GM21515 (cell line): Measurements from ENCODE around the gene LRCOL1.

Experiments
- ATAC-seq: cut with Tn5 transposase; IDR thresholded peaks from one replicate; pipeline ENCODE4 v1.9.1; 2021; ENCODE audit not compliant: unreplicated experiment

LRCOL1 gene

DNA sequence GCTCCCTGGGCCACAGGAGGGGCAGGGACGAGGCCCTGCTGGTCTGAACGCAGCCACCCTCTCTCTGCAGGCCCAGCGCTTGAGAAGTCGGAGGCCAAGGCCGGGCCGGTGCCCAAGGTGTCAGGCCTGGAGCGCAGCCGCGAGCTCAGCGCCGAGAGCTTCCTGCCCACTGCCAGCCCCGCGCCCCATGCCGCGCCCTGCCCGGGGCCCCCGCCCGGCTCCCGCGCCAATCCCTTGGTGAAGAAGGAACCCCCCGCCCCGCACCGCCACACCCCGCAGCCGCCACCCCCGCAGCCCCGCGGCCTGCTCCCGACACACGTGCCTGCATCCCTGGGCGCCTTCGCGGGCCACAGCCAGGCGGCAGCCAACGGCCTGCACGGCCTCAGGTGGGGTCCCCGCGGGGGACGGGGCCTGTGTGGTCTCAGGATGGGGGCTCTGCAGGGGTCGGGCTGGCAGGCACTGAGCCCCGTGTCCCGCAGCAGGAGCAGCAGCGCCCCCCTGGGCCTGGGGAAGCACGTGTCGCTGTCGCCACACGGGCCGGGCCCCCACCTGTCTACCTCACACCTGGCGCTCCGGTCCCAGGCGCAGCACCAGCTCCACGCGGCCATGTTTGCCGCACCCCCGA is 40.4 kb downstream of the LRCOL1 start:
- ATAC-seq = no peak

DNA sequence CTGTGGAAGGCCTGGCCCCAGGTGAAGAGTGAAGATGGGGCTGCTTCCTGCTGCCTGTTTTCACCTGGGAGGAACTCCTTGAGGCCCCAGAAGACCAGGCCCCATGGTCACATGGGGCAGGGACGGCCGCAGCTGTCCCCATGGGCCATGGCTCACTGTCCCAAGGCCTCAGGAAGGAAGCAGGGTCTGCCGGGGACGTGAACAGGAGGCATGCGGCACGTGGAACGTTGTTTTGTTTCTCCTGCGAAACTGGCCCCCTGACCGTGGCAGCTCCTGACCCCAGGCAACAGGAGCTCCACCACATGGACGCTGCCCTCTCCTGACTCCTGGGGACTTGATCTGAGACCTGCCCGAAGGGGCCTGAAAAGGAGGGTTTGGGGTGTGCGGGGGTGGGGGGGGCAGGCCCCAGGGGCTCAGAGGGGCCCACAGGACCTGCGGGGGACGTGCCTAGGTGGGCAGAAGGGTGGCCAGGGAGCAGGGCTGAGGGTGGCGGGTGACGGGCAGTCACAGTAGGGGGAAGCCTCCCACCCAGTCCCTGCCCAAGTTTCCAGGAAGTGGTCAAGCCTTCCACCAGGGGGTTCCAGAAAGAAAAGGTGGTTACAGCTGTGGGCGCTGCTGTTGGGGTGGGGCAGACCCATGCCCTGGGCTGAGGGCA is 41.4 kb downstream of the LRCOL1 start:
- ATAC-seq = no peak

DNA sequence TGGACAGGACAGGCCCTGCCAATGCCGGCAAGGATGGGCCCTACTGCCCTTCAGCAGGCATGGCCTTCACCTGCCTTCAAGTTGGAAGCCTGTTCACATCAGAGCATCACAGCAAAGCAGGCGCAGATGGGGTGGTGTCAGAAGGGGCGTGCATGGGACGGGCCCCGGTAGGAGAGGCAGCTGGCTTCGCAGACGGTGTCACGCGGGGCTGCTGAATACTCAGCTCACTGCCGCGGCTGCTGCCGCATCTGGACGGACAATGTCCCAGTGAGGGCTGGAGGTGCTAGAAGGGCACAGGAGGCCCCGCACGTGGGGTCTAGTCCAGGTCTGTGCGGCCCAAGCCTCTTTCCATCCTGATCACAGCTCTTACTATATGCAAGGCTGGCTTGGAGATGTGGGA is 42.1 kb downstream of the LRCOL1 start:
- no peak for ATAC-seq

DNA sequence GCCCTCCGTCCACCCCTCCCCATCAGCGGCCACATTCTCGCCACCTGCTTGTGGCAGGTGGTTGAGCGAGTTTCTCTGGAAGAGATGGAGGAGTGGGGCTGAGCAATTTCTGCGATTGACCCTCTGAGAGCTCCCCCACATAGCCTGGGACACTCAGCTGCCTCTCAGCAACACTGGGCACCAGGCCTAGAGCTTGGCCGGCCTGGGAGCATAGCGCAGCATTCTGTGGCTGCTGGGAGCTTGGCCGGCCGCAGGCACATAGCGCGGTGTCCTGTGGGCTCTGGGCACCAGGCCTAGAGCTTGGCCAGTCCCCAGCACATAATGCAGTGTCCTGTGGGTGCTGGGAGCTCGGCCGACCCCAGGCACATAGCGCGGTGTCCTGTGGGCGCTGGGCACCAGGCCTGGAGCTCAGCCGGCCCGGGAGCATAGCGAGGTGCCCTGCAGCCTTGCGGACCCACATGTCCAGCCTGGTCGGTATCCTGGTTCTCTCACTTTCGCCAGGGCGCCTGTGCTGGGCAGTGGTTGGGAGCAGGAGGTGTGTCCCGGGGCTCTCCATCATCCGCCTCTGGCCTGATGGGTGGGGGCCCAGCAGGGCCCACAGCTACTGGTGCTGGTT is 43.8 kb downstream of the LRCOL1 start:
- ATAC-seq = no peak

DNA sequence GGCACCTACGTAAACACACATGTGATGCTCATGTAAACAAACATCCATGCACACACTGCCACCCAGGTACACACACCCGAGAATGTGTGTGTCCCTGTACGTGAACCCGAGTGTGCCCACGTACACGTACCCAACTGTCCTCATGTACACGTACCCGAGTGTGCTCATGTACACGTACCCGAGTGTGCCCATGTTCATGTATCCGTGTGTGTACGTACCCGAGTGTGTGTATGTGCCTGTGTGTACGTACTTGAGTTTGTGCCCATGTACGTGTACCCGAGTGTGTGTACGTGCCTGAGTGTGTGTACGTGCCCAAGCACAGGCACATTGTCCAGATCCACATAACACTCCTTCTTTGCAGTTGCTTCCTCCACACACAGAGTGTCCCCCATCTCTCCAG is 45.0 kb downstream of the LRCOL1 start:
- no peak for ATAC-seq

DNA sequence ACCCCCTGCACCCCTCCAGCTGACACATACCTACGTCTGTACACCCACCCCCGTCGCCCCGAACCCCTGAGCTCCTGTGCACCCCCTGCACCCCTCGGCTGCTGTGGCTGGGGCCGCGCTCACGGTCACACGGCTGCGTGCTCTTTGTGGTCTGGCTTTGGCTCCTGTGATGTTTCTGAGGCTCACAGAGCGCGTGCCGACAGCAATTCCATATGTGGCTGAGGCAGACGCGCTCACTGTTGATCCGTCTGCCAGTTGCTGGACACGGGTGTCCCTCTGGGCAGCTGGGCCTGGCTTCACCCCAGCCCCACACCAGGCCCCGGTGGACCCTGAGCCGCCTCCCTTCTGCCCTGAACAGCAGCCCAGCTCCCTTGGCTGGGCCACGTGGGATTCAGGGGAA is 46.5 kb downstream of the LRCOL1 start:
- no peak for ATAC-seq

DNA sequence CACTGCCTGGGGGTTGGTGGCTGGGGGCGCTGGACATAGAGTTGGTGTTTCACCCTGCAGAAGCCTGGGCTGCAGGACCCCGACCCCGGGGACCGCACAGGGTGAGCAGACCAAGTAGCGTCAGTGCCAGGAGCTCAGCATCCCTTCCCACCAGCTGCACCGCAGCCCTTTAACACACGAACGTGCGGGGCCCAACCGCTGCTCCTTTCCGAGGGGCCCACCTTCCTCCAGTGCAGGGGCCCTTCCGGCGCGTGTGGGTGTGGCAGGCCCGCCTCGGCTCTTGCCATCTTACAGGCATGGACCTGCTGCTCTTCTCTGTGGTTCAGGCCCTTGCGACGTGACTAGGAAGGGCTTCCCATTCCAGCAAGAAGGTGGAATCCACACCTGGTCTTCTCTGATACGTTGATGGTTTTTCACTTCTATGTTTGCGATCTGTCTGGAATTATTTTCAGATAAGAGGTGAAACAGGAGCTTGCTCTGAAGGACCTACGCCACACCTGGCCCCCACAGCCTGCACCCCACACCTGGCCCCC is 47.8 kb downstream of the LRCOL1 start:
- ATAC-seq = no peak

DNA sequence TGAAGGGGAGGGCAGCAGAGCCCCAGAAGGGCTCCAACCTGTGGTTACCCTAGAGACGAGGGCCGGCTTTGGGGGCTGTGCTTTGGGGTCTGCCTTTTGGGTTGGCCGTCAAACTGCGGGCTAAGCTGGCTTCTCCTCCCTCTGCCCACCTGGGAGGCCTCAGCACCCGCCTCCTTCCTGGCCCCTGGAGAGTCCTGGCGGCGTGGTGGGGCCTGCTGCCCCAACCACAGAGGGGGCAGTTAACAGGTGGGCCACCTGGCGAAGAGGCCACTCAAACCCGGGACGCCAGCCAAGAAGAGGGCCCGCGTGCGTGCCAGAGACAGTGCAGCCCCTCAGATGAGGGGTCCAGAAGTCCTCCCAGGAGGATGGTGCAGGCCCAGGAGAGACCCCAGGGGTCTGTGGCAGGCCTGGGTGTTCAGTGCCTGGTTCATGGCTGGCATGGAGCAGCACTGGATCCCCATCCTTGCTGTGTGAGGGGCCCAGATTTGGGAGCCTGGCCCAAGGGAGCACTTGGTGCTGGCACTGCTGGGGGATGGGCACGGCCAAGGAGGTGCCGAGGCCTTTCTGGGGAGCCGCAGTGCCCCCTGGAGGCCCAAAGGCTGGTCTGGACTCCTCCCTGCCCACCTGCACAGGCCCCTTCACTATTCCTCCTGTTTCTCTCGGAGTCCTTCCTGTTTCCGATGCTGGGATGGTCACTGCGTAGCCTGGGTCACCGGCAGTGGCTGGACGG is 48.8 kb downstream of the LRCOL1 start:
- ATAC-seq = no peak

DNA sequence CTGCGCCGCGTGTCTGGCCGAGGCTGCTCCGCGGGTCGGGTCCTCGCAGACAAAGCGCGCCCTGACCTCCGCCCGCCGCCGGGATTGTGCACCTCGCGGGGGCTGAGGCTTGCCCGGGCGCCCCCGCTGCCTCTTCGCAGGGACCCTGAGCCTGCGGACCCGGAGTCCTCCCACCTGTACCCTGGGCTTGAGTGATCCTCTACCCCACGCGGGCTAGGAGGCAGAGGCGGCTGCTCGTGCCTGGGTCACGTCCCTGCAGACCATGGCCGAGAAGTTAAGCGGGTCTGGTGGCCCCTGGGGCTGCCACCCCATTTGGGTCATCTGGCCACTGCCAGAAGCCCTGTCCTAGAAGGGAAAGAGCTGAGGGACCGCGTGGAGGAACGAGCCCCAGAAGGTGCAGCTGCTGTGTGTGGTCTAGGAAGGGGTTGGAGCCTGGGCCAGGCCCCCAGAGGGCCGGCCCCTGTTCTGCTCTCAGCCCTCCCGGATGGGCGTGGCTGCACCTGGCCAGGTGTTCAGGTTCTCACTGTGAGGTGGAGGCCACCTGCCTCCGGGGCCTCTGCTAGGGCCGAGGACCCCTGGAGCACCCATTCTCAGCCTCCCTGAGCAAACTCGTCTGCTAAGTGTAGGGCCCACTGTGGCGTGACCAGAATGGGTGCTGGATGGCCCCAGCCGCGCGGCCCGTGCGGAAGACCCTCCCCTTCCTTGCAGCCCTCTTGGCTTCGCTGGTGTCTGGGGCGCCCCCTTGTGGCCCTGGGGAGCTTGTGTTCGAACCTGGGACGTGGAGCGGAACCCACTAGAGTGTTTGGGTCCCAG is 49.6 kb downstream of the LRCOL1 start:
- no peak for ATAC-seq

DNA sequence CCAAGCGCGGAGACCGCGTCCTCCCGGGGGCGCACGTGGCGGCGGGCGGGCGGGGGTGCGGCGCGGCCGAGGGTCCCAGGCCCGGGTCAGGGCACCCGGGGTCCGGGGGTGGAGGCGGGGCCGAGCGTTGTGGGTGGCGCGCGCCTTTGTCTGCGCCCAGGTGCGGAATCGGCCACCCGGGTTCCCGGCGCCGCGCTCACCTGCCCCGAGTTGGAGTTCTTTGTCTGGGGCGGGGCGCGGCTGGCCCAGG is 50.1 kb downstream of the LRCOL1 start:
- ATAC-seq = no peak

DNA sequence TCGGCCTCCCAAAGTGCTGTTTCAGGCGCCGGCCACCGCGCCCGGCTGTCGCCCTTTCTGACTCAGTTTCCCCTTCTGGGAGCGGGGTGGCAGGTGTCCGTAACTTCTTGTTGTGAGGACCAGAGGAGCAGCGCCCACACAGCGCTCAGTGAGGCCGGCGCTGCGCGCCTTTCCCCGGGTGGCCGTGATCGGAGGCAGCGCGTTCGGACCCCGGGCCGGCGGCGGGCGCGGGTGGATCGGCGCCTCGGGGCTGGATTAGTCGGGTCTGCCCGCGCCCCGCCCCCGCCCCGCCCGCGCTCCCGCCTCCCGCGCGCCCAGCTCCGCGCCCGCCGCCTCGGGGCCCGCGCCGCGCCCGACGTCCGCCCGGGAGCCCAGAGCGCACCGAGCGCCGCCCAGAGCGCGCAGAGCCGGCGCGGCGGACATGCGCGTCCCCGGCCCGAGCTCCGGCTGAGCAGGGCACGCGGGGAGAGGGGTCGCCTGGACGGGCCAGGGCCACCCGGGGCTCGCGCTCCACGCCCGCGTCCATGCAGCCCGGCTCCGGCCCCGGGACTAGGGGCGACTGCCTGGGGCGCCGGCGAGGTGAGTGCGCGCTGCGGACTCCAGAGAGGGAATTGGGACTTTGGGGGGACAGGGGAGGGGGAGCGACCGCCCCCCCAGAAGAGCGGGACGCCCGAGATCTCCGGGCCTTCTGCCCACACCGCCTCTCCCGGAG is 50.6 kb downstream of the LRCOL1 start:
- peak; percentile 42 for ATAC-seq

DNA sequence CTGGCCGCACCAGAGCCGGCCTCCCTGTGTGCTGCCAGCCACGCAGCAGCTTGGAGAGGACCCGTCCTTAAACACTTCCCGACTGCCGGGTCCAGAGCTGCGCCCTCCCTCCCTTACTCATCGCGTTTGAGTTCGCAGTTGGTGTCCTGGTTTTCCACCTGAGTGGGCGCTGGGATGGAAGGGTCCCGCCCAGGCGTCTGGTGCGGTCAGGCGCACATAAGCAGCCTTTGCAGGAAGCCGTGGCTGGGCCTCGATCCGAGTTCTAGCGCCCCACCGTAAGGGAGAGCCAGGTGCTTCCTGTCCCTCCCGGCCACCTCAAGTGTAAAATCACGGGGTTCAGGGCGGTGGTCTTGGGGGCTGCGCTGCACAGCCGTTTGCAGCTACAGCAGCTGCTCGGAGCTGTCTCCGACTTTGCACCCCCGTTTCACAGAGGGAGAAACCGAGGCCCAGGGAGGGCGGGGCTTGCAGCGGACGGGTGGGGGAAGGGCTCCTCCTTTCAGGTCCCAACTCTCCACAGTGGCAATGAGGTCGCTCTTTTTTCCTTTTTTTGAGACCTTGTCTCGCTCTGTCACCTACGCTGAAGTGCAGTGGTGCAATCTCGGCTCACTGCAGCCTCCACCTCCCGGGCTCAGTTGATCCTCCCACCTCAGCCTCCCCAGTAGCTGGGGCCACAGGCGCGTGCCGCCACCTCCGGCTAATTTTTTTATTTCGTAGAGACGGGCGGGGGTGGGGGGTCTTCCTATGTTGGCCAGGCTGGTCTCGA is 51.3 kb downstream of the LRCOL1 start:
- no peak for ATAC-seq

DNA sequence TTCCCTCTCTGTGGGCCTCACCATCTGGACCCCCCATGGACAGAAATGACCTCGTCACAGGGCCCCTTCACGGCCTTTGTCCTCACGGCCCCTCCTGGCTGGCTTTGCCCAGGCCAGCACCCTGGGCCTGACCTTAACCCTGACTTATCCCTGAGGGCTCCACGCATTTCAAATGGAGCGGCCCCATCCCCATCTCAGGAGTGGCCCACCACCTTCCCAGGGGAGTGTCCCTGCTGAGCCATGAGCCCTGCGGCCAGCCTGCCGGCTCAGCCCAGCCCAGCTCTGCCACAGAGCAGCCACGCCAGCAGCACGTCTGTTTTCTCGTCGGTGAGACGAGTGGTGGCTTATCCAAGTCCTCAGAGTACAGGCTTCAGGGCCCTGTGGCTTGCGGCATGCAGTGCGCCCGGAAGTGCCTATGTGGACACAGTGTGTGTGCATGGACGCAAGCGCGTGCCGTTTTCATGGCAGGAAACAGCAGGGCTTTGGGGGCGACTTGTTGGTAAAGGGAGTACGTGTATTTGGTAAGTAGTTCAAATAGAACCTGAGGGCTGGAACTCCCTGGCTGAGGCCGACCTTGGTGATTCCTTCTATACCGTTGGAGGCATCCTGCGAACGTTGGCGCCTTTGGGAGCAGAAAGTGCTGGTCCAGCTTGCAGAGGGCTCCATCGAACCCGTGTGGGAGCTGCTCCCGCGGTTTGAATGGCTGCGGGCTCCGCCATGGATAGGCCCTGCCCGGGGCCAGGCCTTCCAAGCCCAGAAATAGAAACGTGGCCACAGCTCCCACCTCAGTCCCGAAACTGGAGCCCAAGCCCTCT is 52.1 kb downstream of the LRCOL1 start:
- ATAC-seq = no peak

DNA sequence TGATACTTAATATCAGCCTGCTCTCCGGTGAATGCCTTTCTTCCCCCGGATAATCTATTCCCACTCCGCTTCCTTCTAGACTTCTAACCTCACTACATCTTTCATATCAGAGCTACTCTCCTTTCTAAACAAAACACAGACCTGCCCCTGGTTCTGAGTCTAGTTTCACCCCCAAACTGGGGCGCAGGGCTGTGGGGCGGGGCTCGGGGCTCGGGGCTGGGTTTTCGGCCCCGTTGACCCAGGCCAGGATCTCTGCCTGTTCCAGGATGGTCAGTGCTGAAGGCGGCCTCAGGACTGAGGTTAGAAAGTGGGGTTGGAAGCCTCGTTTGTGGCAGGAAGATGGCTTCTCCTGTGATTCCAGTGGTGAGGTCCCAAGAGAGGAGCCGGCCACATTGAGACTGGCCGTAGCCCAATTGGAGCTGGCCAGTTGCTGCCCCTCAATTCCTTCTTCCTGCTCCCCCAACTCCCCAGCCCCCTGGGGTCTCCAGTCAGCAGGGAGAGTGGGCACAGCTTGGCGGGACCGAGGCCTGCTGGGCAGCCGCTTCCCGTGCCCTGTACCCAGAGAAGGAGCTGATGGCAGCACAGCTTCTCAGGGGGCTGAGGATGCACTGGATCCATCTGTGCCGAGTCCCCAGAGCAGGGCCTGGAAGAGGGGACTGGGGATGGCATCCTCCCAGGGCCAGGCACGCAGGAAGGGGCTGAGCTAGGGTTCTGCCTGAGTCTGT is 52.9 kb downstream of the LRCOL1 start:
- ATAC-seq = no peak

DNA sequence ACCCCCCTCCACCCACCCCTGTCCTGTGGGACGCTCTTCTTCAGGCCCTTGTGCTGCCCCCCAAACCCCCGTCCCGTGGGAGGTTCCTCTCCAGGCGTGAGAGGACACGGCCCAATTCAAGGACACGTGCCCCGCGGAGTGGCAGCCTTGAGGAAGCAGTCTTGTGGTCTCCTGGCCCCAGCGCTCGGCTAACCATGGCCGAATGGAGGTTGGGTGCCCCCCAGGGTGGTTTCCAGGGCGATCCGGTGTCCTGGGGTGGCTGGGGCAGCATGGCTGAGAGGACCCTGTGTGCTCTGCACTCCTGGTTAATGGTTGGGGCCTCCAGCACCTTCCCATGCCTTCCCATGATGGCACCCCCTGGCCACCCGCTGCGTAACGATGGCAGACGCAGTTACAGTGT is 53.6 kb downstream of the LRCOL1 start:
- ATAC-seq = no peak

DNA sequence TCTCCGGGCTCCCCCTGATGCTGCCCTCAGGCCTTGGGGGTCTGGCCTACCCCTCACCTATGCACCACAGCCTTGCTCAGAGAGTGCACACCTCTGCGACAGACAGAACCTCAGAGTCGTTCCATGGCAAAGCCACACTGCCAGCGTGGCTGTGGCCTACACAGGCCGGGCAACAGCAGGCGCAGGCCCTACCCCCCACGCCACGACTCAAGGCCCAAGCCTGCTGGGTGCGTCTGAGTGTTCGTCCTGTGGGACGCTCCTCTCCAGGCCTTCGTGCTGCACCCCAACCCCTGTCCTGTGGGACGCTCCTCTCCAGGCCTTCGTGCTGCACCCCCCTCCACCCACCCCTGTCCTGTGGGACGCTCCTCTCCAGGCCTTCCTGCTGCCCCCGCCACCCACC is 54.2 kb downstream of the LRCOL1 start:
- ATAC-seq = no peak

DNA sequence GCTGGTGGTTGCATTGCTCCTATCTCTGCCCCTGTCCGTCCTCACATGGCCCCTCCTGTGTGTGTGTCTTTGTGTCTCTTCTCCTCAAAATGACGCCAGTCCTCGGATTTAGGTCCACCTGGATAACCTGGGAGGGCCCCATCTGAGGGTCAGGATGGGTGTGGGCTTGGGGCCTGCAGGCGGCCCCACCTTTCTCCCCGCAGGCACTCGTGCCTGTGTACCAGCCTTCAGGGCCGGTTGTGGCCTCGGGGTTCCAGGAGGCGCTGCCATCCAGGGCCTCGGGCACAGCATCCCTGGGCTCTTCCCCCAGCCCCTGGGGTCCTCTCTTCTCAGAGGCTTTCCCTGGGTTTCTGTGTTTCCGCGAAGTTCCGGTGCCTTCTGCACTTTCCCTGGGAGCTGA is 54.7 kb downstream of the LRCOL1 start:
- no peak for ATAC-seq

DNA sequence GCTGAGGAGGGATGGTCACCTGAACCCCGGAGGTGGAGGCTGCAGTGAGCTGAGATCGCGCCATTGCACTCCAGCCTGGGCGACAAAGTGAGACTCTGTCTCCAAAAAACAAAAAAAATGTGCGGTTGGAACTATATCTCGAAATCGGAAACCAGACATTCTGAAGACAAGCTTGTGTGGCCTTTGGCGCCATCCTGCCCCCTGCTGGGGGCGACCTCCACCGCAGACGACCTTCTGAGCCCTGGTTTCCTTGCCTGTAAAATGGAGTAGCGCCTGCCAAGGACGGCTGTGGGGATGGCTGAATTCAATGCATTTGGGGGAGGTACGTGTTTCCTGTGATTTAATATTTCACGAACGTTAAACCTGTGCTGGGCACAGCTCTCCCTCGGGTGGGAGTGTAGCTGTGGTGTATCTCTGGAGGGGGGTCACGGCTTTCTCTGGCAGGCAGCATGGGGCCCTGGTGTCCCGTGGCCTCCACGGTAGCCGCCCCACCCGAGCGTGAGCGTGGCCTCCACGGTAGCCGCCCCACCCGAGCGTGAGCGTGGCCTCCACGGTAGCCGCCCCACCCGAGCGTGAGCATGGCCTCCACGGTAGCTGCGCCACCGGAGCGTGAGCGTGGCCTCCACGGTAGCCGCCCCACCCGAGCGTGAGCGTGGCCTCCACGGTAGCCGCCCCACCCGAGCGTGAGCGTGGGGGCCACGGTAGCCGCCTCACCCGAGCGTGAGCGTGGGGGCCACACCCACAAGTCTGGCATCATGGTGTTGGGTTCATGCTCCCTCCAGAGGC is 55.3 kb downstream of the LRCOL1 start:
- no peak for ATAC-seq
